HG03469 (cell line): ENCODE results near the gene SSBP2.
"Not testable (repeated sequence)": the region's sequence is repeated elsewhere in the genome, so short reads cannot be mapped to it uniquely, and the experiment has no call there.

Source experiments
- ATAC-seq: cut with Tn5 transposase; IDR thresholded peaks from one replicate; pipeline ENCODE4 v1.9.1; 2021; ENCODE audit warnings: mild to moderate bottlenecking, moderate library complexity, moderate number of reproducible peaks; ENCODE audit not compliant: unreplicated experiment

SSBP2 gene

DNA sequence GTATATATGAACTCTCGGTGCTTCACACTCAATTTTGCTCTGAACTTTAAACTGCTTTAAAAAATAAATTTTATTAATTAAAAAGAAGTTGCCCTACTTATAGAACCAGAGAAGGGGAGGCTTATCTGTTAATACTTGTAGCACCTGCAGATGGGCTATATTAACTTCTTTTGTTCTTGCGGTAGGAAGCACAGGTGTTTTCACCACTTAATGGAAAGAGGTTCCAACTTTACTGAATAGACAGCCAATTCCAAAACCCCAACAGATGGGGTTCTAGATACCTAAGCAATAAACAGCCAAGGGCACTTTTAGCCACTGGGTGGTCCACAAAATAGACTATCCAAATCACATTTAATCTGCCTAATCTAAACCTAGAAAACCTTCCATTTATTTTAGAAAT, 65.4 kb downstream of the SSBP2 start:
- no peak for ATAC-seq

DNA sequence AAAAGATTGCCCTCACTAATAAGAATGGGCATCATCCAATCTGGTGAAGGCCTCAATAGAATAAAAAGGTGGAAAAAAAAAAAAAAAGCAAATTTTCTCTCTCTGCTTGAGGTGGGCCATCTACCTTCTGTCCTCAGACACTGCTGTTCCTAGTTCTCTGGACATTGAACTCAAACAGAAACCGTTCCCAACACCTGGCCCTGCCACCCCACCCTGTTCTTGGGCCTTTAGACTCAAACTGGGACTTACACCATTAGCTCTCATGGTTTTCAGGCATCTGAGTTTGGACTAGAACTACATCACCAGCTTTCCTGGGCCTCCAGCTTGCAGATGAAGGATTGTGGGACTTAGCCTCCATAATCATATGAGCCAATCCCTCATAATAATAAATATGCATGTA, 71.0 kb downstream of the SSBP2 start:
- no peak for ATAC-seq

DNA sequence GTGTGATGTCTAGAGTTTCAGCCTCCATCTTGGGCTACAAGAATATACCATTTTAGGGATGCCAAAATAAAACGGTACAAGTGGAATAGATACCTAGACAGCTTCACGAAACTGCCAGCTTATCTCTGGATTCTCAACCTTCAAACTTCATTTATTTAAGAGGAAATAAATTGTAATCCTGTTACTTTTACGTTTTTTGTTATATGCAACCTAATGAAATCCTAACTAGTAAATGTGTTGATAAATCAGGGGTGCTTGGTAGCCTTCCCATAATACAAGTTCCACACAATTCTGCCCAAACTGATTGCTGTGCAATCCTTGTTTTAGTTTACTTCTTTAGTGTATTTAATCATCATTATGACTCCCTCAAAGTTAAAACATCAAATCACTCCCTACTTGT, 75.5 kb downstream of the SSBP2 start:
- ATAC-seq: no peak

DNA sequence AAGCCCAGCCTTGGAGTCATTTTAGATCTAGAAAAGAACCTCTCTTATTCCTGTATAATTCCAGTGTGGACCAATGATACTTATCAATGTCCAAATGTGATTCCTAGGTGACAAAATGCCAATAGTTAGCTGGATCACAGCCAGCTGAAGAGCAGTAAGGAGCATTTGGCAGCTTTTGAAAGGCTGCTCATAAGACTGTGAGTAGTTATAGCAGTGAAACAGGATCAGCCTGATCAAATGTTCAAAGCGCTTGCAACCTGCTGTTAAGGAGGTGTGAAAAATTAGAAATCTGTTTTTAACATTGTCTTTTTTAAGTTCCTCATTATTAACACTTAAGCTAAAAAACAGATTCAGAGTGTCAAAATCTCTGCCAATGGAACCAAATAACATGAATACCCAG, 85.1 kb downstream of the SSBP2 start:
- ATAC-seq: no peak

DNA sequence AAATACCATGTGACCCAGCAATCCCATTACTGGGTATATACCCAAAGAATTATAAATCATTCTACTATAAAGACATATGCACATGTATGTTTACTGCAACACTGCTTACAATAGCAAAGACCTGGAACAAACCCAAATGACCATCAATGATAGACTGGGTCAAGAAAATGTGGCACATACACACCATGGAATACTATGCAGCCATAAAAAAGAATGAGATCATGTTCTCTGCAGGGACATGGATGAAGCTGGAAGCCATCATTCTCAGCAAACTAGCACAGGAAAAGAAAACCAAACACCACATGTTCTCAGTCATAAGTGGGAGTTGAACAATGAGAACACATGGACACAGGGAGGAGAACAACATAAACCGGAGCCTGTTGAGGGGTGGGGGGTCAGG, 90.3 kb downstream of the SSBP2 start:
- not testable (repeated sequence) for ATAC-seq

DNA sequence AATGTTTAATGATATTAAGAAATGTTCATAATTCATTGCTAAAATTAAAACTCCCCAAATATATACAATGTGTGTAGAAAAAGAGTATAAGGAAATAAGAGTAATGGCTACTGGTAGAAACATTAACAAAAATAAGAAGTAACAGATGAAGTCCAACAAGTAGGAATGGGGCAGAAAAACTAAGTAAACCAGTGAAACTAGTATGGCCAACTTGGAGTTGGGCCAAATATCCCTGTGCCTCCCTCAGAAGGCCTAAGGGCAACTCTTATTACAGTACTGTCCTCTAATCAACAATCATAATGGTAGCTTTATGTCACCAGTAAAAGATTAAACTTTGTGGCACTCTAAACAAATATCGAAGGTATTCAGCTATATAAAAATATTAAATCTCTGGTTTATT, 93.5 kb downstream of the SSBP2 start:
- ATAC-seq: no peak

DNA sequence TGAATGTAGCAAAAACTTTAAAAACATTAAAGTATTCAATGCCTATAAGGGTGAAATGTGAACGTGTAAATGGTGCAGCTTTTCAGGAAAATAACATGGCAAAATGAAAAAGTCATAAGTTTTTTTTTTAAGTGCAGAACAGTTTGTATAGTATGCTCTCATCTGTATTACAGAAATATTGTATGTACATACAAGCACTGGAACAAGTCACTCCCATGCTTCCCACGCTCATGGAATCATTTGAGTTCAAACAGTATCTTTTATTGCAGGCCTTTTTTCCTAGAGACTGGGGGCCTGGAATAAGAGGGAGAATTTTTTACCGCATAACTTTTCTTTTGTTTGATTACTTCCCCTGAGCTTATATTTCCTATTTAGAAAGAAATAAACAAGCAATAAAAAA, 94.1 kb downstream of the SSBP2 start:
- no peak for ATAC-seq

DNA sequence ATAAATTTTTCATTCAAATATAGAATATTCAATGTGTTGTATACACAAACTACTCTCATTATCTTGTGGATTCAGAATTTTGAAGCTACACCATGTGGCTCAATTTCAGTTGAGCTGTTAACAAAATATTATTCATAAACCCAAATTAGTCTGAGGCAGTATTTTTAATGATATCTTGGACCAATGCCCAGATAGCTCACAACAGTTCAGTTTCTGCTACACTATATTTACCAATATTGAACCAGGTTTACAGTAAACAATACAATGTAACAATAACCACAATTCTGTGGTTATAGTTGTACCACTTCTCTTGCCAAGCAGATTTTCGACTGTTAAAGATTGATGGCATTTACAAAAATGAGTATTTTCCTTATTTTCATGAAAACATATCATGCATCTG, 99.9 kb downstream of the SSBP2 start:
- no peak for ATAC-seq

DNA sequence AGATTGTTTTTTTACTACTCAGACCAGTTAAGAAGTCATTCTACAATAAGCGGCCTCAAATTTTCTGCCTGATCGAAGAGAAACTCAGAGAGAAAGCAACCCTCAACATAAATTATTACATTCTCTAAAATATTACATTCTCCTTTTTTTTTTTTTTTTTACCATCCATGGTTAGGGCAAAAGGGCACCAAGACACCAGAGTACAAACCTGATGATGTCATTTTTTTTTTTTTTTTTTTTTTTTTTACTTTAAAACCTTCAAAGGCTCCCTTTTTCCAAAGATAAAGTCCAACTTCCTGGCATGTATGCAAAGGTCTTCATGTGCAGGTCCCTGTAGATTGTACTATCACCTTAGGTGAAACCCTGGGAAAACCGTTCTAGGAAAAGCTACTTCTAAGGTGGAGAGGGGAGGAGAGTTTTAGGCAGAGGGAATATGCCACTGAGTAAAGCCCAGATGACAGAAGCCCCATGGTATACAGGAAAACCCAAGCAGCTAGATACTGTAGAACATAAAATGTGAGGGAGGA, 104.4 kb downstream of the SSBP2 start:
- ATAC-seq: no peak

DNA sequence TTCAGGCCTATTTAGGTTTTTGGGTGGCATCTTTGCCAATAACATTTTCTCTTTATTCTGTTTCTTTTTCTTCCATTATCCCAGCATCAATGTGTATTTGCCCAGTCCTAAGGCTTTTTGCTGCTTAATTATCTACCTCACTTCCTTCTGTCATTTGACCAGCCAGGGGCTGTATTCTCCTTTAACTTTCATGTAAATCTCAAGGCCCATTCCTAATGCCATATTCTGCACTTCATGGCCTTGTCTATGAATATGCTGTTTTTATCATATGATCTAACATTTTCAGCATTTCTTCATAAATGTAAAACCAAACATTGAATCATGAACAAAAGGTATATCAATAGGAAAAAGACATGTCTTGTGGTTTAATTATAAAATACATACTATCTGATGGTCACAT, 108.7 kb downstream of the SSBP2 start:
- no peak for ATAC-seq

DNA sequence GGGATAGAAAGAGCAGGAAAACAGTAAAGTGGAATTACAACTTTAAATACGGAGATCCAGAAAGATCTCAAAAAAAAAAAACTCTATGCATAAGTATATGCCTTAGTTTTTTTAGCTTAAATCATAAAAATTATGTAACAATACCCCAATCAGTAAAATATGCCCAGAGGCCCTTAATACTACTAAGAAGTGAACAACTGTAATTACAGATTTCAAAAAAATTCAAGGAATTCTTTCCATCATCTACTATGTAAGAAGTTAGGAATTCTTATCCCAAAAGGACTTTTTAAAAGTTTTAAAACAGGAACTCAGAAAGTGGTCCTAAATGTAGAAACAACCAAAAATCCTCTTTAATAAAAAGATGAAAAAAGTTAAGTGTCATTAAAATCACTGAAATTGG, 111.3 kb downstream of the SSBP2 start:
- ATAC-seq: no peak

DNA sequence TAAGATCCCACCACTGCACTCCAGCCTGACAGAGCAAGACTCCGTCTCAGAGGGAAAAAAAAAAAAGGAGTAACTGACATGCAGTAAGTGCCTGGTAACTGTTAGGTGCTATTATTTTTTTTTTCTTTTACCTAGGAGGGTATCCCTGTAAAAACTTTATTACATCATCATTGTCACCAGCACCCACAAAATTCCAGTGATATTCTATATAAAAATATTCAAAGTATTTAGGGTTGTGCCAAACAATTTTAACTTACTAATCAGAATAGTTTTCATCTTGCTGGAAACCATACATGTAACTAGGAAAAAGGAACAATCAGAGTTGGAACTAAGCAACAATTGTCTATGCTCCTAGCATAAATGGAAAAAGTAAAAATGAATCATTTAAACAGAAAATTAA, 112.4 kb downstream of the SSBP2 start:
- ATAC-seq: no peak

DNA sequence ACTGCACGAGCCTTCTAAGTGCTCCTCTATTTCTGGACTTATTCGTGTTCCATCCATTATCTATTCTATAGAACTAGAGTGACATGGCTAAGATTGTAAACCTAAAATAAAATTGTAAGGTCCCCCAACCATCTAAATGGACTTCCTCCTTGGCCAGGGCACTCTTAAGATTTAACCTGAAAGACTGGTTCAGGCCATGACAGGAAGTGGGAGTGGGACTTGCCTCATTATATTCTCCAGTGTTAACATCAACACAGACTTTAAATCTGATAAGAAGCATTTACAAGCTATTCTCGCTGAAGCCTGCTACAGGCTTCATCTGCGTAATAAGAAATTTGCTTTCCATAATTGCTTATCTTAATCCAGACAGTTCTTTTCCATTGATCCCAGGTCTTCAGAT, 117.0 kb downstream of the SSBP2 start:
- ATAC-seq: no peak

DNA sequence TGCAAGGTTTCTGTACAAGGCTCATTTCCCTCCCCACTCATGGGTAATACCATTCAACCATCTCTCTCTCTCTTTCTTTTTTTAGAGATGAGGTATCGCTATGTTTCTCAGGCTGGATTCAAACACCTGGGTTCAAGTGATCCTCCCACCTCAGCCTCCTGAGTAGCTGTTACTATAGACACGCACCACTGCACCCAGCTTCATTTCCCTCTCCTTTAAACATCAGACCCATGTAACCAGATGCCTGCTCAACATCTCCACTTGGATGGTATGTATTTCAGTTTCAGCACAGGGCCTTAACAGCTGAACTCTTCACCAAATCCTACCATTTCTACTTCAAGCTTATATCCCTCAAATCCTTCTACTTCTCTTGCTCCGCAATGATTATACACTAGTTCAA, 117.4 kb downstream of the SSBP2 start:
- no peak for ATAC-seq

DNA sequence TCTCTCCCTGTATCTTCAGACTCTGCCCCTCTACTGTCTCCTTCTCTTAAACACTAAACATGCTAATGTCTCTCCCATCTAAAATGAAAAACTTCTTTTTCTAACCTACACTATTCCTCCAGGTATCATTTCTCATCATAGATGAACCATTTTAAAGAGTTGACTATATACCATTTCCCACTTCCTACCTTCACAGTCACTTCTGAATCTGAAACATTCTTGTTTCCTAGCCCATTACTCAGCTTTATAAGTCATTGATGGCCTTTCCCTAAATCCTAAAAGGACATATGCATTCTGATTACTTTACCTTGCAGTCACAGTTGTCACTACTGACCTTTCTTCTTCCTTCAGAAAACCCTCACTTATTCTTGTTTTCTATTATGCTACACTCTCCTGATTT, 118.2 kb downstream of the SSBP2 start:
- ATAC-seq: no peak

DNA sequence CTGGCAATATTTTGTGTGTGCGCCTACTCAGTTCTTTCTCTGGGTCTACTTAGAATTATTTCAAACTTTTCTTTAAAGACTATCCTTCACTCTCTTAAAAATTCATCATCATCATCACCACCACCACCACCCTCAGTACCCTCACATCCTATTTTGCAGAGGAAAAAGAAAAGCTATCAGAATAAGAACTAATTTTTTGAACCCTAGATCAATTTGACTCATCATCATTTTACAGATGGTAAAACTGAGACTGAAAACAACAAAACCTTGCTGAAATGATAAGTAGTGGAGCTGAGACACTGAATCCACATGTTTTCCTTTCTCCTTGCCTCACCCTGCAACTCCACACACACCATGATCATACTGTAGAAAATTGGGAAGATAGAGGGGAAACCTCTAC, 119.3 kb downstream of the SSBP2 start:
- ATAC-seq: no peak

DNA sequence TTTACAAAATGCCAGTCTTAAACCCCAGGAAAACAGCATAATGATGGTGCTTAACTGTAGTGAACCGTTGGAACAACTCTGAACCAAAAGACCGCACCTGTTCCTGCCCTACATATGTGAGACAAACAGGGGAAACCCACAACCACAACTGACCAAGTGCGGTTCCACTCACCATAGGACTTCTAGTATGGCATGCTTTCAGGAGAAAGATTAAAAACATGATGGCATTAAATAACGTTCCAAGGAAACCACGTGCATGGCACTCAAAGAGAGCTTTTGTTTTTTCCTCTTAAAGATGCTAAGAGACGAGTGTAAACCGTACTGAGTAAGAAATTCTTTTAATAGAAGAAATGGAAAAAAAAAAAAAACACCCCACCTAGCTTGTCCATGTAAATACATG, 119.8 kb downstream of the SSBP2 start:
- ATAC-seq: no peak

DNA sequence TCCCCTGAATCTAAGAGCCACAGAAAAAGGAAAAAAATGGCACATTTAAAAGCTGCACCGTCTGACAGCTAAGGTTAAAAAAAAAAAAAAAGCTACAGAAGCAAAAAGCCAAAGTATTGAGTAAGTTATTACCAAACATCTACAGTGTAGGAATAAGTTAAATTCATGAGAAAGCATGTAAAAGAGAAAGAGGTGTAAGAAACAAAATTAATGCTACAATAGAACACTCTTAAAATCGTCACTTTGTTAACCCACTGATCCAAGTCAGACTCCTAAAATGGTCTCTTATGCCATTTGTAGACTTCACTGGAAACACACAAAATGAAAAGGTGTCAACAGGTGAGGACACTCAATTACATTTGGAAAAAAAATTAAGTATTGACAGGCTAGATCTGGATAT, 120.2 kb downstream of the SSBP2 start:
- no peak for ATAC-seq

DNA sequence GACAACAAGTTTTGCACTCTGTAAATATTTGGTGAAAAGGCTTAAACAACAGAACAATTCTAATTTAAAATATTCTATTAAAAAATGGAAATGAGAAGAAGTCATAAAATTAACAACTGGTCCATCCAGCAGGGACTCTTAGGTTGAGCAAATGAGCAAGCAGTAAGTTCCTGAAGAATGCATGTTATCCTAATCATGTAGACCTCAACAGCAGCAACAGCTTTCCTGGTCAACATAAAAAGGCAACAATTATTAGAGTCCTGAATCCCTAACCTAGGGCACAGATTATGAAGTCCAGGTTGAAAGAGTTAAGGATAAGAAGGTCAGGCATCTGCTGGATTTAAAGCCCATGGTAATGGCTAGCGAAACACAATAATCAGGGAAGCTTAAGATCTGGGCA, 120.9 kb downstream of the SSBP2 start:
- ATAC-seq: no peak

DNA sequence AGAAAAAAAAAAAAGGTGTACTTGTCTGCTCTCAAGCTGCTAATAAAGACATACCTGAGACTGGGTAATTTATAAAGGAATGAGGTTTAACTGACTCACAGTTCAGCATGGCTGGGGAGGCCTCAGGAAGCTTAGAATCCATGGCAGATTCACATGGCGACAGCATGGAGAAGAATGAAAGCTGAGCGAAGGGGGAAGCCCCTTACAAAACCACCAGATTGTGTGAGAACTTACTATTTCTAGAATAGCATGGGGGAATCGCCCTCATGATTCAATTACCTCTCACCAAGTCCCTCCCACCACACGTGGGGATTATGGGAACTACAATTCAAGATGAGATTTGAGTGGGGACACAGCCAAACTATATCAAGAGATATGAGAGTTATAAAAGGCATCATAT, 122.8 kb downstream of the SSBP2 start:
- ATAC-seq: not testable (repeated sequence)

DNA sequence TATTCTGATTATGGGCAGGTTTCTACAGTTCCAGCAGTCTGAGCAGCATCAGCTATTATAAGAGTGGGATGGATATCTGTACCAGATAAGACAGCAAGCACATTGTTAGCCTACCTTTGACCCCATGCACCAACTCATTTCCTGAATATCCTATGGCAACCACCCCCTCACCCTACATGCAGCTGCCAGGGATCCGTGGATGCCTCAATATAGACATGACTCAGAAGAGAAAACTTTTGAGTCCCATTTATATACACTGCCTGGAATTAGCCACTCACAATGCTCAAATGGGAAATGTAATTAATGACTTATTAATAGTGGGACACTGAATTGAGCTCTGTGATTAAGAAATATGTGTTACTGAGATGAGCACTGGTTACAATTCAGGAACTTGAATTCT, 124.4 kb downstream of the SSBP2 start:
- ATAC-seq: no peak

DNA sequence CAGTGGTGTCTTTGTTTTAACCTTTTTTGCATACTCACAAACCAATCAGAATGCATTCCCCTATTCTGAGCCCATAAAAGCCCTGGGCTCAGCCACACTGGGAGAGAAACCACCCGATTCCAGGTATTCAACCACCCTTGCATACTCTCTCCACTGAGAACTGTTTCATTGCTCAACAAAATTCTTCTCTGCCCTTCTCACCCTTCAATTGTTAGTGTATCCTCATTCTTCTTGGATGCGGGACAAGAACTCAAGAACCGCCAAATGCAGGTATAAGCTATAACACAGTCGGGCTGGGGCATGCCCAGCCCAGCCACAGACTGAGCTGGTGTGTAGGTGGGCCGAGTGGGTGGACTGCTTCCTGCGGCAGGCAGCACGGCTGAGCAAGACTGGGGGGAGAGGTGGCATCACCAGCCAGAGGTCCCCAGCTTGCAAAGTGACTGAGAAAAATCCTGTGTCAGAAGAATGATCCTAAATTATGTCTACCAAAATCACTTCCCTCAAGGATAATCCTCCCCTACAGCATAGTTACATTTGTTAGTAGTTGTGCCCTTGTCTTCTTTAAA, 141.0 kb downstream of the SSBP2 start:
- no peak for ATAC-seq

DNA sequence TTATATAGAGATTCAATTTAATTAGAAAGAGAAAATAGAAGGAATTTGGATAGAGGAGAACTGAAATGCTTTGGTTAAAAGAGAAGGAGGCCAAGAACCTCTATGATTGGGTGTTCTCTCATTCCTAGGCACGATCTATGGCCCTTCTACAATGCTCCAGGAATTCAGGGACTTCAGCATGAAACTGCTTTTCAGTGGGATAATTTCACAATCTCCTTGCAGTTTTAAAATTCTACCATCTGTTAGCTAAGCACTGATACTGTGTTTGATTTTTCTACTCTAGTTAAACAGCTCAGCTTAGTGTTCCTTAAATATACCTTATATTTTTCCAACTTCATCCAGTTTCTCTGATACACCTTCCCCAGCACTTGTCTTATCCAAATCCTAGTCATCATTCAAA, 141.9 kb downstream of the SSBP2 start:
- ATAC-seq: no peak

DNA sequence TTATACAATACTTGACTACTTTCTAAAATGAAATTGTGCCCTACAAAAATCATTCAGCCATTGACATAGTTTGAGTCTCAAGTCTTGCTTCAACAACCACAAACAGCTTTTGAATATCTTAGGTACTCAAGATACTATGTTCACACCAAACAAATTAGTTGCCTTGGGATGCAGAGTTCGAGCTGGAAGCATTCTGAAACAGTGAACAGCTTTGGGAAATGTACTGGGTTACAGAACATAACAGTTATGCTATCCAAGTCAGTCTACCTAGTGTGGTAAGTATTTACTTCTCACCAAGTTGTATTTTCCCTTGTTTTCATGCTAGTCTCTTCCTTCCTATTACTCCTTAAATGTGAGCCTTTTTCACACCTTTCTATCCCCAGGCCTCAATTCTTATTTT, 143.2 kb downstream of the SSBP2 start:
- ATAC-seq: no peak
